SK-N-SH (cell line): Measurements from ENCODE around the gene CCDC175. TPM values are rescaled to one million over a fixed set of nuclear protein-coding genes. Genes with fewer than 3 reads are reported as not detected.

ENCODE experiments used
- CTCF ChIA-PET: fragments of 300-600, 350-600 bp; formaldehyde crosslinking; extraction: SDS; loops from one replicate; lab custom pipeline; 2021; lab: Yijun Ruan, JAX
- POLR2A ChIA-PET: fragments of 350-600 bp; sonication (Branson Sonifier 250); formaldehyde crosslinking; extraction: SDS; loops from one replicate; lab custom pipeline; 2020; ENCODE audit warnings: antibody characterized with exemption, inconsistent platforms; lab: Yijun Ruan, JAX
- DNase-seq: peaks from one replicate; pipeline ENCODE4 v3.0.0; 2012
- H2AFZ ChIP-seq: fragments of 200-600 bp; sonication (generic); 2 replicates; pipeline ENCODE4 v1.8.1; 2016; ENCODE audit warnings: antibody characterized with exemption, mild to moderate bottlenecking, low read depth
- H3F3A ChIP-seq: fragments of 200-600 bp; sonication (generic); replicated peaks from 2 replicates; pipeline ENCODE3; 2016; ENCODE audit warnings: antibody characterized with exemption, mild to moderate bottlenecking; ENCODE audit not compliant: insufficient read depth
- H3K27ac ChIP-seq, 2 experiments: fragments of 200-500 bp in 1 of 2; fragments of 200-600 bp in 1 of 2; sonication (Bioruptor generic) in 1 of 2; sonication (generic), shearing (Covaris generic) in 1 of 2; 2 replicates each; pipeline versions ENCODE4 v1.5.1 to v1.6.1; 2014 to 2016; ENCODE audit warnings: low read depth in 2 of 2, inconsistent platforms in 1 of 2, low read length in 1 of 2, mild to moderate bottlenecking in 1 of 2, mixed read lengths in 1 of 2
- H3K27me3 ChIP-seq: fragments of 200-600 bp; sonication (generic), shearing (Covaris generic); 2 replicates; pipeline ENCODE4 v1.6.1; 2016; ENCODE audit warnings: mixed run types; ENCODE audit not compliant: insufficient read depth
- H3K36me3 ChIP-seq, 2 experiments: fragments of 200-500 bp in 1 of 2; fragments of 200-600 bp in 1 of 2; sonication (Bioruptor generic) in 1 of 2; sonication (generic) in 1 of 2; replicated peaks in 1 of 2; 2 replicates each; pipeline versions ENCODE3 to v1.5.1; 2014 to 2016; ENCODE audit warnings: low read length in 1 of 2, mild to moderate bottlenecking in 1 of 2; ENCODE audit not compliant: insufficient read depth in 2 of 2, control insufficient read depth in 1 of 2
- H3K4me1 ChIP-seq, 2 experiments: fragments of 200-500 bp in 1 of 2; fragments of 200-600 bp in 1 of 2; sonication (Bioruptor generic) in 1 of 2; sonication (generic), shearing (Covaris generic) in 1 of 2; 2 replicates each; pipeline versions ENCODE4 v1.5.1 to v1.6.1; 2014 to 2016; ENCODE audit warnings: low read depth in 1 of 2, low read length in 1 of 2, mixed run types in 1 of 2; ENCODE audit not compliant: insufficient read depth in 2 of 2, control insufficient read depth in 1 of 2
- H3K4me2 ChIP-seq: fragments of 200-600 bp; sonication (generic), shearing (Covaris generic); 2 replicates; pipeline ENCODE4 v1.6.1; 2017; ENCODE audit warnings: mixed run types
- H3K4me3 ChIP-seq, 2 experiments: fragments of 200-500 bp in 1 of 2; fragments of 200-600 bp in 1 of 2; sonication (Bioruptor generic) in 1 of 2; sonication (generic), shearing (Covaris generic) in 1 of 2; 2 replicates each; pipeline versions ENCODE4 v1.5.1 to v1.8.1; 2014 to 2016; ENCODE audit warnings: low read depth in 2 of 2, inconsistent platforms in 1 of 2, low read length in 1 of 2, mild to moderate bottlenecking in 1 of 2, mixed read lengths in 1 of 2, moderate library complexity in 1 of 2
- H3K79me2 ChIP-seq: fragments of 200-600 bp; sonication (generic); 2 replicates; pipeline ENCODE4 v1.8.1; 2017; ENCODE audit warnings: mild to moderate bottlenecking; ENCODE audit not compliant: insufficient read depth
- H3K9ac ChIP-seq: fragments of 200-600 bp; sonication (generic); 2 replicates; pipeline ENCODE4 v1.6.1; 2017; ENCODE audit warnings: mixed run types
- H3K9me2 ChIP-seq: fragments of 200-600 bp; sonication (generic); 2 replicates; pipeline ENCODE4 v1.6.1; 2017; ENCODE audit warnings: mixed run types
- H3K9me3 ChIP-seq: fragments of 200-600 bp; sonication (generic); 2 replicates; pipeline ENCODE4 v1.6.1; 2017; ENCODE audit warnings: mixed run types, mild to moderate bottlenecking, moderate library complexity
- H4K20me1 ChIP-seq: fragments of 200-600 bp; sonication (generic); 2 replicates; pipeline ENCODE4 v1.6.1; 2017; ENCODE audit warnings: mild to moderate bottlenecking, mixed run types; ENCODE audit not compliant: insufficient read depth
- CHD2 ChIP-seq: fragments of 150-350 bp; IDR thresholded peaks from 2 replicates; pipeline ENCODE4 v1.6.1; 2018; ENCODE audit warnings: low read length; ENCODE audit not compliant: partially characterized antibody
- ELF1 ChIP-seq: IDR thresholded peaks from 2 replicates; pipeline ENCODE4 v1.4.0; 2012
- FOXJ3 ChIP-seq: sonication (generic); formaldehyde crosslinking; IDR thresholded peaks from 2 replicates; pipeline ENCODE4 v1.5.1; 2020; ENCODE audit warnings: mild to moderate bottlenecking, missing genetic modification reagents
- GABPA ChIP-seq: IDR thresholded peaks from 2 replicates; pipeline ENCODE4 v1.4.0; 2012; ENCODE audit warnings: low read depth, mild to moderate bottlenecking
- JUND ChIP-seq: IDR thresholded peaks from 2 replicates; pipeline ENCODE4 v1.4.0; 2012
- MAX ChIP-seq: IDR thresholded peaks from 2 replicates; pipeline ENCODE4 v1.4.0; 2012; ENCODE audit warnings: low read depth
- MXI1 ChIP-seq: IDR thresholded peaks from 2 replicates; pipeline ENCODE4 v1.6.1; 2012; ENCODE audit warnings: mild to moderate bottlenecking, low read depth, low read length, improper control_type of control experiment
- NRF1 ChIP-seq: IDR thresholded peaks from 2 replicates; pipeline ENCODE4 v1.6.1; 2012; ENCODE audit warnings: low read depth, mild to moderate bottlenecking, low read length
- POLR2AphosphoS5 ChIP-seq: IDR thresholded peaks from 2 replicates; pipeline ENCODE4 v1.6.1; 2012; ENCODE audit warnings: low read depth, low read length
- RAD21 ChIP-seq: IDR thresholded peaks from 2 replicates; pipeline ENCODE4 v1.6.1; 2012; ENCODE audit warnings: mild to moderate bottlenecking, low read length
- RCOR1 ChIP-seq: fragments of 150-350 bp; IDR thresholded peaks from 2 replicates; pipeline ENCODE4 v1.6.1; 2017; ENCODE audit warnings: antibody characterized with exemption, low read length
- RFX5 ChIP-seq: IDR thresholded peaks from 2 replicates; pipeline ENCODE4 v1.6.1; 2012; ENCODE audit warnings: mild to moderate bottlenecking, improper control_type of control experiment, low read length
- RXRA ChIP-seq: IDR thresholded peaks from 2 replicates; pipeline ENCODE4 v1.4.0; 2012; ENCODE audit warnings: low read depth, mild to moderate bottlenecking, borderline replicate concordance
- SIN3A ChIP-seq: IDR thresholded peaks from 2 replicates; pipeline ENCODE4 v1.6.1; 2012; ENCODE audit warnings: low read depth, mild to moderate bottlenecking, low read length, moderate library complexity, borderline replicate concordance
- SMC3 ChIP-seq: IDR thresholded peaks from 2 replicates; pipeline ENCODE4 v1.6.1; 2012; ENCODE audit warnings: low read depth, low read length, improper control_type of control experiment
- TAF1 ChIP-seq: IDR thresholded peaks from 2 replicates; pipeline ENCODE4 v1.6.1; 2012; ENCODE audit warnings: low read depth, mild to moderate bottlenecking, low read length, moderate library complexity, borderline replicate concordance
- TCF12 ChIP-seq: IDR thresholded peaks from 2 replicates; pipeline ENCODE4 v1.4.0; 2012
- USF1 ChIP-seq: IDR thresholded peaks from 2 replicates; pipeline ENCODE4 v1.4.0; 2012; ENCODE audit warnings: low read depth, borderline replicate concordance
- WGBS: methylation state at CpG from one replicate; pipeline ENCODE4 v1.1.6; 2017; ENCODE audit warnings: low lambda C conversion rate; 5-methylcytosine and 5-hydroxymethylcytosine counted together
- polyA plus RNA-seq, 3 experiments: library from polyadenylated mRNA; depleted of rRNA; stranded (reverse); fragments of >200 nt; gene quantifications; 2 replicates each; pipeline ENCODE4 v1.2.3, GENCODE V29; 2012
- TF ChIP-seq, protein P1 (sequence below): IDR thresholded peaks from 2 replicates; pipeline ENCODE4; 2012

CCDC175 gene
- polyA plus RNA-seq, 1 of the 3 experiments (the other 2 are of a cell fraction), result not detected

DNA sequence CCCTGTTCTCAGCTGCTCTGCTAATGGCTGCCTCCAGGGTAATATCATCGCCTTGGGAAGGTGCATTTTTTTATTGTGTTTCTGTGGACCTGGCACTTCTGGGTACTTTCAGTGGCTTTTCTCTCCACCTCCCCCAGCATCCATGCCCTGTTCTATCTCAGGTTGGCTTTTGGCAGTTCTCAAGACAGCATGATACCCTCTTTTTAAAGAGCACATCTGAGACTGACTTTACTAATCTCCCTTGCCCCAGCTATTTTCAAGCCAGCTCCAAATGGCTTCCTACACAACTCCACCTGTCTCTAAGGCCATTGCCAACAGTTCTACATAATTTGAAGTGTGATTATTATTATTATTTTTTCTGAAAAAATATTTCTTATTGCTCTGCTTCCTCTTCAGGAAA is 39.1 kb downstream of the CCDC175 start (continued):
- no peak for TF ChIP-seq RXRA
- TF ChIP-seq MXI1, result no peak
- TF ChIP-seq MAX, result no peak
- no peak for TF ChIP-seq SIN3A
- TF ChIP-seq TCF12, result no peak
- no peak for TF ChIP-seq JUND
- no peak for TF ChIP-seq POLR2AphosphoS5
- TF ChIP-seq, all 33 proteins: peak for 0

DNA sequence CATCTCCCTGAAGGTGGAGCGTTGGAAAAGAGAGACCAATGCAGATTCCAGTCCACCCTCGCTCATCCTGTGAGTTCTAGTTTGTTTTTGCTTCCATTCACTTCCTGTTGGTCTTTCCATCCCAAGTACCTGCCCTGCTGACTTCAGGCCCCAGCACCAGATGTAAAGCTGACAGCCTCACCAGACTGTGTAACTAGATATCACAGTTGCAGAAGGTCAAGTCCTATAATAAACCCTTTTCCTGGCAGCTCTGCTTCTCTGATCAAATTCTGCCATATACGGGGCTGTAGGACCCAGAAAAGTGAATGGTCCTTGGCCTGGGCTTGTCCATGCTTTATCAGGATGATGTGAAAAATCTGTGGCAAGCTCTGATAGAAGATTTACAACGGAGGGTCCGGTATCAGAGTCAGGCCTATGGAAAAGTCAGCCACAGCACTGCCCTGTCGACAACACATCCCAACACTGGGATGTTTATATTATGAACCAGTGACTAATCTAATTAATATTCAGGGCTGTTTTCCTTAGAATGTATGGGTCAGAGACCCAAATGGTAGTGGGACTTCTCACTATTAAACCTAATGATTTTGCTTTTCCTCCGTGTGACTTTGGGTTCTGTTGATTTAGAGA is 42.1 kb downstream of the CCDC175 start:
- Histone ChIP-seq H3K4me2 (no peak overlapping the region), H3K9me3 (no peaks in the 10 kb centered on the region), H3K4me1 (peaks cover 0 to 6% of the 10 kb centered on the region in 2 experiments; a peak in 2 of 4 replicates), H3K9ac (no peak overlapping the region), H3F3A (no peaks in the 10 kb centered on the region), H4K20me1 (no peaks in the 10 kb centered on the region), H3K4me3 (no peak overlapping the region), H3K27ac (no peak overlapping the region), H3K79me2 (no peaks in the 10 kb centered on the region), H3K36me3 (no peaks in the 10 kb centered on the region), H3K27me3 (no peaks in the 10 kb centered on the region; the same call in 1 of the 2 replicates), H2AFZ (0 out of 2 replicates have a peak overlapping the region, but pooled peaks have one; percentile 2), H3K9me2 (no peaks in the 10 kb centered on the region)
- ChIA-PET CTCF (interaction anchor here (0.8 to 3.9 kb wide), 3 partner anchors 23 to 42 kb away, joined by 3 to 17 read pairs (median 7); partner anchors contain the start of gene CCDC175), POLR2A (no interaction called here)
- WGBS, result 39% methylated on average over 4 of the region's 7 CpGs
- no peak for TF ChIP-seq RAD21
- TF ChIP-seq, protein P1, sequence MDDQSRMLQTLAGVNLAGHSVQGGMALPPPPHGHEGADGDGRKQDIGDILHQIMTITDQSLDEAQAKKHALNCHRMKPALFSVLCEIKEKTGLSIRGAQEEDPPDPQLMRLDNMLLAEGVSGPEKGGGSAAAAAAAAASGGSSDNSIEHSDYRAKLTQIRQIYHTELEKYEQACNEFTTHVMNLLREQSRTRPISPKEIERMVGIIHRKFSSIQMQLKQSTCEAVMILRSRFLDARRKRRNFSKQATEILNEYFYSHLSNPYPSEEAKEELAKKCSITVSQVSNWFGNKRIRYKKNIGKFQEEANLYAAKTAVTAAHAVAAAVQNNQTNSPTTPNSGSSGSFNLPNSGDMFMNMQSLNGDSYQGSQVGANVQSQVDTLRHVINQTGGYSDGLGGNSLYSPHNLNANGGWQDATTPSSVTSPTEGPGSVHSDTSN, result no peak
- DNase-seq, result no peak

DNA sequence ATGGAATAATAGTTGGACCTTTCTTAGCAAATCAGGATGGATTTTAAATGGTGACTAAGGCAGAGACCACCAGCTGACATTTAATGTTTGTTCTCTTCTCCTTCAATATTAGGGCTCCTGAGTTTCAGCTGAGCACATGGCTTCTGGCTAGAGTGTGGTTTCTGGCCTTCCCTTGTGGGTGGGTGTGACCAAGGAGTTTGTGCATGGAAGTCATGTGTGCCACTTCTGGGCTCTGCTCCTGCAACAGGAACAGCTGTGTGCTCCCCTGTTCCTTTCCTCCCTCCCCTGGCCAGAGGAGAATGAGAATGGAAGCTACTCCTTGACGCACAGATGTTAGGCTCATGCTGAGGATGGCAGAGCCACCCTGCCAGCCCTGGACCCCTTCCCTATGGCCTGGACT is 44.2 kb downstream of the CCDC175 start:
- no peaks in the 10 kb centered on the region for H4K20me1 ChIP-seq
- no peaks in the 10 kb centered on the region for H3F3A ChIP-seq
- H2AFZ ChIP-seq, result no peak overlapping the region
- ChIA-PET POLR2A (no interaction called here), CTCF (interaction anchor here (1.3 to 3.9 kb wide), 2 partner anchors 44 to 366 kb away, joined by 3 to 17 read pairs; partner anchors contain the start of gene CCDC175)
- no peak overlapping the region for H3K27ac ChIP-seq
- H3K27me3 ChIP-seq, result no peaks in the 10 kb centered on the region
- no peak for DNase-seq
- H3K79me2 ChIP-seq, result no peaks in the 10 kb centered on the region
- H3K4me3 ChIP-seq, result no peak overlapping the region
- no peak overlapping the region for H3K9ac ChIP-seq
- no peaks in the 10 kb centered on the region for H3K36me3 ChIP-seq
- 60% methylated on average over 1 of the region's 1 CpG for WGBS
- no peaks in the 10 kb centered on the region for H3K9me2 ChIP-seq
- TF ChIP-seq SMC3 (no peak), MXI1 (no peak), RCOR1 (no peak), RFX5 (no peak), GABPA (no peak), TAF1 (no peak), ELF1 (no peak), CHD2 (no peak), USF1 (no peak), NRF1 (no peak), JUND (no peak), FOXJ3 (CRISPR knock-in tag) (no peak), TCF12 (no peak)
- TF ChIP-seq, protein P1, result no peak
- no peak overlapping the region for H3K4me2 ChIP-seq
- 0 out of 2 replicates have a peak, but pooled peaks cover 6% of the 10 kb centered on the region for H3K9me3 ChIP-seq
- H3K4me1 ChIP-seq, result peaks cover 0 to 6% of the 10 kb centered on the region in 2 experiments; a peak in 2 of 4 replicates
